Common myeloid progenitor, CD34-positive (primary cell): ENCODE results near the gene CCDC90B.

Experiments used
- CTCF ChIA-PET: fragments of 350-600 bp; sonication (Branson Sonifier 250); formaldehyde crosslinking; loops from one replicate; lab custom pipeline; 2021; ENCODE audit warnings: antibody characterized with exemption; lab: Charles Lee
- POLR2A ChIA-PET: fragments of 350-600 bp; sonication (Branson Sonifier 250); formaldehyde crosslinking; loops from one replicate; lab custom pipeline; 2021; ENCODE audit warnings: antibody characterized with exemption; lab: Charles Lee
- DNase-seq, 3 donors: peaks; one replicate each; pipeline versions ENCODE4 v3.0.0 to v3.0.0-alpha.2; 2013
- H3K27ac ChIP-seq, 2 experiments: 1 replicate in 1 of 2; 2 replicates in 1 of 2; pipeline ENCODE4 v1.7.0; 2013; ENCODE audit warnings: inconsistent platforms in 2 of 2, low read length in 2 of 2, mild to moderate bottlenecking in 2 of 2, low read depth in 1 of 2, moderate library complexity in 1 of 2; ENCODE audit not compliant: severe bottlenecking in 2 of 2, insufficient read depth in 1 of 2, poor library complexity in 1 of 2
- H3K27me3 ChIP-seq, 5 experiments: replicated peaks in 2 of 5; 1 replicate in 3 of 5; 2 replicates in 2 of 5; pipeline versions ENCODE4 v1.6.1 to v1.7.0; 2013; ENCODE audit warnings: low read length in 4 of 5, mild to moderate bottlenecking in 2 of 5, moderate library complexity in 2 of 5, inconsistent platforms in 1 of 5; ENCODE audit not compliant: insufficient read depth in 5 of 5, control insufficient read depth in 4 of 5
- H3K36me3 ChIP-seq, 4 experiments: 1 replicate in 2 of 4; 2 replicates in 2 of 4; pipeline versions ENCODE4 v1.6.1 to v1.7.0; 2013; ENCODE audit warnings: low read length in 3 of 4, control low read depth in 1 of 4, mild to moderate bottlenecking in 1 of 4; ENCODE audit not compliant: control insufficient read depth in 4 of 4, insufficient read depth in 4 of 4
- H3K4me1 ChIP-seq, 4 experiments: 1 replicate in 3 of 4; 2 replicates in 1 of 4; pipeline versions ENCODE4 v1.6.1 to v1.7.1; 2013; ENCODE audit warnings: low read length in 3 of 4, mild to moderate bottlenecking in 3 of 4, control low read depth in 1 of 4, inconsistent platforms in 1 of 4, moderate library complexity in 1 of 4; ENCODE audit not compliant: control insufficient read depth in 4 of 4, insufficient read depth in 4 of 4; ENCODE audit errors: control extremely low read depth in 1 of 4
- H3K4me3 ChIP-seq, 7 experiments: 1 replicate in 4 of 7; 2 replicates in 3 of 7; pipeline versions ENCODE4 v1.5.1 to v1.7.0; 2013; ENCODE audit warnings: mild to moderate bottlenecking in 7 of 7, low read length in 6 of 7, moderate library complexity in 6 of 7, inconsistent platforms in 2 of 7, low read depth in 2 of 7, control low read depth in 1 of 7; ENCODE audit not compliant: insufficient read depth in 4 of 7, control insufficient read depth in 1 of 7; ENCODE audit errors: extremely low read depth in 1 of 7
- H3K9me3 ChIP-seq, 5 experiments: 1 replicate in 4 of 5; 2 replicates in 1 of 5; pipeline versions ENCODE4 v1.6.1 to v1.7.1; 2013; ENCODE audit warnings: low read length in 4 of 5, mild to moderate bottlenecking in 2 of 5, inconsistent platforms in 1 of 5, low read depth in 1 of 5, moderate library complexity in 1 of 5; ENCODE audit not compliant: control insufficient read depth in 4 of 5, insufficient read depth in 2 of 5; ENCODE audit errors: control extremely low read depth in 1 of 5
- WGBS: methylation state at CpG from one replicate; pipeline ENCODE4 v1.1.5; 2013; ENCODE audit not compliant: insufficient coverage; 5-methylcytosine and 5-hydroxymethylcytosine counted together

Gene CCDC90B

DNA sequence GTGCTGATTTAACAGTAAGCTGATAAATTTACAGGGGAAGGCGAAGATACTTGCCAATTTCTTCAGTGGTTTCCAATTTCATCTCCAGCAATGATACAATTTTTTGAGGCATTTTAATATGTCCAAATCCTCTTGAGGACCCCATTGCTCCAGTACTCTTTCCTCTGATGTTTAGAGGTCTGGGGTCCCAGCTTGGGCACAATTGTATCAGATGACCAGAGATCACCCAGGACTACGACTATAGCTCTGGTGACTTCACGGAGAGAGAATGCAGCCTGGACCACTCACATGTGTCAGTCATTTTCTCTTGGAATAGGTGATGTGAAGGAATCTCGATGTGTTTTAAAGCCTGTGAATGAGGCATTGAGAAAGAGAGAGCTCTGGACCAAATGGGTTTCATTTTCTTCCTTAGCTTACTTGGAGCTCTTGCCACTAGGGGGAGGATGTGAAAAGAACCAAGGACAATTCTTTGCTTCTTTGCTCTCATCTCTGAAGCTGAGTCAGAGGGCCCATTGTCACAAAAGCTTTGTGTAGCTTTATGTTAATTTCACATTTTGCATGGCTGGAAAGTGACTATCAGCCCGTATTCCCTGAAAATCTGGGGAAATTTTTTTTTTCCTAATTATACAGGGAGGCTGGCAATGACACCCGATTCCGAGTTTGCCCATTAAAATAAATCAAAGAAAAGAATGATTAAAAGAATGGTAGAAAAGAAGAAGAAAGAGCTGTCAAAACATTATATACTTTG is 6.7 kb upstream of the CCDC90B start:
- Histone ChIP-seq H3K4me1 (no peaks in the 10 kb centered on the region), H3K36me3 (no peaks in the 10 kb centered on the region), H3K4me3 (peak overlapping the region in 3 of 7 experiments; percentile 25 to 67 (median 50)), H3K27me3 (no peaks in the 10 kb centered on the region), H3K9me3 (no peaks in the 10 kb centered on the region), H3K27ac (no peak overlapping the region)
- WGBS, result 39% methylated on average over 3 of the region's 7 CpGs
- peak; percentile 61 to 81 (median 78) for DNase-seq
- CTCF ChIA-PET, result interaction anchor here (0.9 to 4.9 kb wide), 15 partner anchors 9 to 1226 kb away, joined by 3 to 24 read pairs (median 5); partner anchors contain the start of gene DDIAS
- POLR2A ChIA-PET, result interaction anchor here (1.0 kb wide), 1 partner anchor 527 kb away, joined by 4 read pairs; no protein-coding TSS in a partner anchor

DNA sequence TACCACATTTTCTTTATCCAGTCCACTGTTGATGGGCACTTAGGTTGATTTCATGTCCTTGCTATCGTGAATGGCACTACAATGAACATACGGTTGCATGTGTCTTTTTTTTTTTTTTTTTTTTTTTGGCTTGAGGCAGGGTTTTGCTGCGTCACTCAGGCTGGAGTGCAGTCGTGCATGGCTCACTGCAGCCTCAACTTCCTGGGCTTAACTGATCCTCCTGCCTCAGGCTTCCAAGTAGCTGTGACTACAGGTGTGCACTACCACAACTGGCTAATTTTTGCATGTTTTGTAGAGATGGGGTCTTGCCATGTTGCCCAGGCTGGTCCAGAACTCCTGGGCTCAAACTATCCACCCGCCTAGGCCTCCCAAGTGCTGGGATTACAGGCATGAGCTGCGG is 1.5 kb upstream of the CCDC90B start:
- POLR2A ChIA-PET, result interaction anchor here (0.6 kb wide), 1 partner anchor 89 kb away, joined by 3 read pairs; no protein-coding TSS in a partner anchor
- H3K4me1 ChIP-seq, result peaks cover 7 to 24% (median 13%) of the 10 kb centered on the region in 4 experiments
- 92% methylated on average over 2 of the region's 6 CpGs for WGBS
- CTCF ChIA-PET, result no interaction called here
- H3K9me3 ChIP-seq, result no peaks in the 10 kb centered on the region
- H3K36me3 ChIP-seq, result no peaks in the 10 kb centered on the region
- no peak overlapping the region for H3K4me3 ChIP-seq
- no peak overlapping the region for H3K27ac ChIP-seq
- no peaks in the 10 kb centered on the region for H3K27me3 ChIP-seq
- no peak for DNase-seq

- Histone ChIP-seq H3K9me3 (no peaks in the 10 kb centered on the region), H3K36me3 (no peaks in the 10 kb centered on the region), H3K27ac (peak overlapping the region; percentile 96 to 98), H3K4me3 (peak overlapping the region; percentile 88 to 99 (median 96)), H3K4me1 (peaks cover 7 to 29% (median 14%) of the 10 kb centered on the region in 4 experiments), H3K27me3 (no peaks in the 10 kb centered on the region)
- CTCF ChIA-PET, result interaction anchor here (0.8 to 1.2 kb wide), 2 partner anchors 10 to 25 kb away, joined by 3 read pairs; no protein-coding TSS in a partner anchor
- POLR2A ChIA-PET, result interaction anchor here (1.2 to 1.4 kb wide), 3 partner anchors 127 to 384 kb away, joined by 3 read pairs; partner anchors contain the start of genes DDIAS and RAB30
- whole genome bisulfite sequencing, result under 1% methylated on average over 19 of the region's 22 CpGs
- DNase-seq, result no peak
Observed at GRCh38 chr11:83285151-83285770, 906 bp downstream of the CCDC90B start.

DNA sequence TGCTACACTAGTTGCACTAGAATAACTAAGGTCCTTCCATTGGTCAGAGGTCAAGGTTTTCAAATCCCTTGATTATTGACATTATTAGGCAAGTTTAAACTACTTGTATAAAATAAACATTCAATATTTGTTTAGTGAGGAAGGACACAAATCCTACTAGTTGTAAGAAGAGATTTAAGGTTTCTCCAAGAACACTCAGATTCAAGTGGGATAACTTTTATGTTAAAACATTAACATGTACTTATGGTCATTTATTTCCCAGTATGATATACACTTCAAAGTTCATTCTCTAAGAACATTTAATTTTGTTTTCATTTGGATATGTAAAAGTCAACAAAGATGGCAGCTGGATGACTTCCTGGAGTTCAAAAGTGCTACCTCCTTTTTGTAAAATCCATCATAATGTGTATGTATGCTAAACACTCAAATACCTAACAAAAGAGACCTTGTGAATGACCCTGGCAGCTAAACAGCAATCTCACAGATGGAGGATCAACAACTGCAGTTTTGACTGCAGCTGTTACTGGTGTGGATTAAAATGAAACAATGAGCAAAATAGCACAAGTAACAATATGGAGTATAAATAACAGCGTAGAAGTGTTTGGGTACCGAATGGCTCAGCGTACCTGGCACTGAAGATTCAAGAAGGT is 1.5 kb downstream of the CCDC90B start:
- H3K27ac ChIP-seq, result peak overlapping the region; percentile 96 to 98
- ChIA-PET CTCF (interaction anchor here (1.0 to 1.7 kb wide), 2 partner anchors 8 to 583 kb away, joined by 3 to 6 read pairs; no protein-coding TSS in a partner anchor), POLR2A (no interaction called here)
- H3K9me3 ChIP-seq, result no peaks in the 10 kb centered on the region
- H3K4me1 ChIP-seq, result peaks cover 7 to 29% (median 14%) of the 10 kb centered on the region in 4 experiments
- peak overlapping the region in 6 of 7 experiments; percentile 88 to 99 (median 96) for H3K4me3 ChIP-seq
- 19% methylated on average over 3 of the region's 3 CpGs for WGBS
- H3K27me3 ChIP-seq, result no peaks in the 10 kb centered on the region
- DNase-seq, result peak in 2 of 3 donors; percentile 9 to 22
- peaks cover 0 to 5% (median 2%) of the 10 kb centered on the region in 4 experiments for H3K36me3 ChIP-seq

GRCh38 chr11:83282084-83282716 is 4.0 kb downstream of the CCDC90B start:
- H3K27ac ChIP-seq, result no peak overlapping the region
- no peaks in the 10 kb centered on the region for H3K27me3 ChIP-seq
- H3K9me3 ChIP-seq, result no peaks in the 10 kb centered on the region
- no peak for DNase-seq
- no peak overlapping the region for H3K4me3 ChIP-seq
- POLR2A ChIA-PET, result interaction anchor here (0.6 kb wide), 1 partner anchor 545 kb away, joined by 3 read pairs; no protein-coding TSS in a partner anchor
- CTCF ChIA-PET, result interaction anchor here (0.9 to 1.6 kb wide), 7 partner anchors 10 to 564 kb away, joined by 3 to 6 read pairs (median 3); no protein-coding TSS in a partner anchor
- H3K36me3 ChIP-seq, result peaks cover 0 to 22% (median 3%) of the 10 kb centered on the region in 4 experiments
- H3K4me1 ChIP-seq, result peaks cover 7 to 29% (median 14%) of the 10 kb centered on the region in 4 experiments
- 53% methylated on average over 3 of the region's 4 CpGs for WGBS

DNA sequence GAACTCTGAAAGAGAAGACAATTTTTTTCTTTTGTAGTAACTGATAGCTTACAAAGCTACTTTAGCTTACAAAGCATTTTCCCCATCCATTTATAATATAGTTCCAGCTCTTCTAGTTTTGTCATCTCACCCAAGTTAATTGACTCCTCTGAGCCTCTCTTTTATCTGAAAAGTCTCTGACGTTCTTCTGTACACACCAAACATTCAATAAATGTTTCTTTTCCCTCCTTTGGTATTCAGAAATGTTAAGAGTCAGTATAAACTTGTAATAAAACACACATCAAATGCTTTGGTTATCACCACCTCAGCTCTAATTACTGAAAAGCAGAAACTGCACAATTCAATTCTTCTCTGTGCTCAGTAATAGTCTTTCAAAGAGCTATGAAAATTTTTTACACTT is 5.9 kb downstream of the CCDC90B start:
- Histone ChIP-seq H3K27me3 (no peaks in the 10 kb centered on the region), H3K36me3 (peaks cover 0 to 40% (median 9%) of the 10 kb centered on the region in 4 experiments), H3K4me1 (peaks cover 5 to 26% (median 10%) of the 10 kb centered on the region in 4 experiments), H3K4me3 (no peak overlapping the region), H3K9me3 (no peaks in the 10 kb centered on the region), H3K27ac (no peak overlapping the region)
- ChIA-PET CTCF (interaction anchor here (1.1 to 1.4 kb wide), 3 partner anchors 11 to 30 kb away, joined by 3 to 4 read pairs (median 4); no protein-coding TSS in a partner anchor), POLR2A (no interaction called here)
- DNase-seq, result no peak
- 100% methylated on average over 1 of the region's 1 CpG for WGBS
